Right lobe of liver (tissue), 6 donors: Measurements from ENCODE around the gene FAM162B. TPM values are rescaled to one million over a fixed set of nuclear protein-coding genes. Genes with fewer than 3 reads are reported as not detected.

Experiments
- ATAC-seq, 4 donors: fragments of 200-7000 bp; cut with Tn5 transposase; one replicate each; pipeline ENCODE4 v1.9.1; 2020; ENCODE audit warnings: mild to moderate bottlenecking in 4 of 4, moderate library complexity in 4 of 4
- DNase-seq, 3 donors: peaks; one replicate each; pipeline ENCODE4 v3.0.0-alpha.2; 2020
- H3K27ac ChIP-seq, 3 donors: fragments of 200-600 bp; one replicate each; pipeline ENCODE4 v1.8.0; 2022
- H3K27me3 ChIP-seq, 2 donors: fragments of 200-600 bp; one replicate each; pipeline ENCODE4 v1.8.0; 2022
- H3K36me3 ChIP-seq, 4 donors: fragments of 200-600 bp; sonication (generic) in 1 of 4; one replicate each; pipeline versions ENCODE4 v1.5.1 to v1.8.0; 2017 to 2022; ENCODE audit warnings: control low read depth in 1 of 4
- H3K4me1 ChIP-seq, 4 donors: fragments of 200-600 bp; sonication (generic) in 1 of 4; one replicate each; pipeline versions ENCODE4 v1.5.1 to v1.8.0; 2017 to 2022; ENCODE audit warnings: control low read depth in 1 of 4
- H3K4me3 ChIP-seq, 3 donors: fragments of 200-600 bp; one replicate each; pipeline ENCODE4 v1.8.0; 2022
- H3K9me3 ChIP-seq, 4 donors: fragments of 200-600 bp; sonication (generic) in 1 of 4; one replicate each; pipeline versions ENCODE4 v1.5.1 to v1.8.0; 2017 to 2022; ENCODE audit warnings: control low read depth in 1 of 4
- POLR2A ChIP-seq: fragments of 450-650 bp; IDR thresholded peaks from one replicate; pipeline ENCODE4 v1.6.1; 2017; ENCODE audit warnings: antibody characterized with exemption, mild to moderate bottlenecking
- WGBS: methylation state at CpG from one replicate; pipeline ENCODE4 v1.1.6; 2018; ENCODE audit warnings: low coverage, low lambda C conversion rate; ENCODE audit not compliant: insufficient coverage; ENCODE audit errors: missing lambda C conversion rate; 5-methylcytosine and 5-hydroxymethylcytosine counted together
- intact Hi-C, 2 donors: fragments of 100-400 bp; cut with DNase I; formaldehyde crosslinking; loops; one replicate each; pipeline versions ENCODE4 v1.11.2 to v1.14.1; 2022
- total RNA-seq, 6 experiments: library from RNA; depleted of rRNA in 2 of 6; stranded (reverse); fragments of >200 nt in 2 of 6; fragmentation: NEBNext Ultra II Directional in 3 of 6; extraction: Animal tissue kit (Norgen Biotek cat#: 25700) in 3 of 6; gene quantifications; one replicate each; pipeline versions ENCODE4 v1.1.0 to v1.2.4, GENCODE V29; 2016 to 2023
- TF ChIP-seq, protein P1 (sequence below), 4 donors: fragments of 200-600 bp in 3 of 4; fragments of 450-650 bp in 1 of 4; IDR thresholded peaks; one replicate each; pipeline versions ENCODE4 v1.5.1 to v1.8.0; 2016 to 2022; ENCODE audit warnings: antibody characterized with exemption in 4 of 4, mild to moderate bottlenecking in 2 of 4
- donor health status: DM: no; HTN: yes; CAD: no.
- donor health status: DM: no; HTN: no; CAD: no.
- donor health status: DM: no; HTN: no; CAD: no.
- donor health status: DM: no; HTN: yes; CAD: no.
- donor health status: DM: no; HTN: yes; CAD: no.

FAM162B gene
- total RNA-seq, 6 experiments from 2014 or later: 0.33 to 0.81 (median 0.42) TPM; not detected in 2

DNA sequence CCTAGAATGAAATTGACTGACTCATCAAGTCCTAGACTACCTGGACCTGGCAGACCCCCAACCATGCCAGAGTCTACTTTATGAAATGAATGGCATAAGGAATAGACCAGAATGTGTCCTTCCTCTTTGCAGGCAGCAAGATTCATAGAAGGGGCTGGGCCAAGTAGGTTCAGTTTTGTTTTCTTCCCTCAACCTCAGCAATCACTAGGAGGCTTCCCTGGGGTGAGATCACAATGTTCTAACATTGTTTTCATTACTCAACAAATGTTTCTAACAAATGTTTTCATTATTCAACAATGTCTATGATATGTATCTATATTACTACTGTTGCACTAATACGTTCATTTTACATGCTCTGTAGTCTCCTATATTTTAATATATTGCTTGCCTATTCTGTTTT is 8.4 kb upstream of the FAM162B start:
- ATAC-seq: no peak
- intact Hi-C loops: no loop called here
- Histone ChIP-seq H3K36me3 (no peaks in the 10 kb centered on the region), H3K27ac (no peak overlapping the region), H3K4me3 (no peak overlapping the region), H3K9me3 (no peaks in the 10 kb centered on the region), H3K27me3 (no peaks in the 10 kb centered on the region), H3K4me1 (no peaks in the 10 kb centered on the region)
- no peak for DNase-seq
- TF ChIP-seq POLR2A: no peak
- TF ChIP-seq, protein P1, sequence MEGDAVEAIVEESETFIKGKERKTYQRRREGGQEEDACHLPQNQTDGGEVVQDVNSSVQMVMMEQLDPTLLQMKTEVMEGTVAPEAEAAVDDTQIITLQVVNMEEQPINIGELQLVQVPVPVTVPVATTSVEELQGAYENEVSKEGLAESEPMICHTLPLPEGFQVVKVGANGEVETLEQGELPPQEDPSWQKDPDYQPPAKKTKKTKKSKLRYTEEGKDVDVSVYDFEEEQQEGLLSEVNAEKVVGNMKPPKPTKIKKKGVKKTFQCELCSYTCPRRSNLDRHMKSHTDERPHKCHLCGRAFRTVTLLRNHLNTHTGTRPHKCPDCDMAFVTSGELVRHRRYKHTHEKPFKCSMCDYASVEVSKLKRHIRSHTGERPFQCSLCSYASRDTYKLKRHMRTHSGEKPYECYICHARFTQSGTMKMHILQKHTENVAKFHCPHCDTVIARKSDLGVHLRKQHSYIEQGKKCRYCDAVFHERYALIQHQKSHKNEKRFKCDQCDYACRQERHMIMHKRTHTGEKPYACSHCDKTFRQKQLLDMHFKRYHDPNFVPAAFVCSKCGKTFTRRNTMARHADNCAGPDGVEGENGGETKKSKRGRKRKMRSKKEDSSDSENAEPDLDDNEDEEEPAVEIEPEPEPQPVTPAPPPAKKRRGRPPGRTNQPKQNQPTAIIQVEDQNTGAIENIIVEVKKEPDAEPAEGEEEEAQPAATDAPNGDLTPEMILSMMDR (IDR thresholded peaks at IDR 0.05): no peak
- WGBS: 44% methylated on average over 1 of the region's 1 CpG

- no peaks in the 10 kb centered on the region for H3K4me1 ChIP-seq
- H3K36me3 ChIP-seq: no peaks in the 10 kb centered on the region
- ATAC-seq (no peak), DNase-seq (no peak)
- no peaks in the 10 kb centered on the region for H3K9me3 ChIP-seq
- intact Hi-C loops: no loop called here
- no peak overlapping the region for H3K27ac ChIP-seq
- no peak overlapping the region for H3K4me3 ChIP-seq
- no peak for TF ChIP-seq POLR2A
- TF ChIP-seq, protein P1 (IDR thresholded peaks at IDR 0.05): no peak
- H3K27me3 ChIP-seq: no peaks in the 10 kb centered on the region
- WGBS: 50% methylated on average over 1 of the region's 1 CpG
Measured at GRCh38 chr6:116772450-116772849, 6.9 kb upstream of the FAM162B start.

DNA sequence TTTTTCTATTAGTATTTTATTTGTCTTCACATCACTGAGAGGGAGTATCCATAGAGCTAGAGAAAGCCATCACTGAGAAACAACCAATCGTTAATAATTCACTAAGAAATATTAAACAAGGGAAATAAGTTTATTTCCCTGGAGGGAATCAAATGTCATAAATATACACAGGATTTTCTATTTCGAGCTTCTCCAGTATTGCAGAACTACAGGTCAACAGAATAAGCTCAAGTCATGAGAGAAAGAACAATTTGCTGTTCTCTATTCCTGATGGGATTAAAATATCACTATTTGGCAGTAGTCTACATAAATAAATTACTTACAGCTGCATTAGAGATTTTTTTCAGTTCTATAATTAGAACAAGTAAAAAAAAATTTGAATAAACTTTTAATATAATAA is 2.2 kb upstream of the FAM162B start:
- TF ChIP-seq, protein P1 (IDR thresholded peaks at IDR 0.05): no peak
- no peak for TF ChIP-seq POLR2A
- Histone ChIP-seq H3K9me3 (no peaks in the 10 kb centered on the region), H3K4me3 (no peak overlapping the region), H3K27ac (no peak overlapping the region), H3K36me3 (no peaks in the 10 kb centered on the region), H3K27me3 (peaks cover 0 to 9% of the 10 kb centered on the region in 2 donors), H3K4me1 (peaks cover 0 to 12% (median 0%) of the 10 kb centered on the region in 4 donors)
- no peak for ATAC-seq
- intact Hi-C loops: no loop called here
- DNase-seq: no peak
- WGBS: 65% methylated on average over 2 of the region's 2 CpGs

DNA sequence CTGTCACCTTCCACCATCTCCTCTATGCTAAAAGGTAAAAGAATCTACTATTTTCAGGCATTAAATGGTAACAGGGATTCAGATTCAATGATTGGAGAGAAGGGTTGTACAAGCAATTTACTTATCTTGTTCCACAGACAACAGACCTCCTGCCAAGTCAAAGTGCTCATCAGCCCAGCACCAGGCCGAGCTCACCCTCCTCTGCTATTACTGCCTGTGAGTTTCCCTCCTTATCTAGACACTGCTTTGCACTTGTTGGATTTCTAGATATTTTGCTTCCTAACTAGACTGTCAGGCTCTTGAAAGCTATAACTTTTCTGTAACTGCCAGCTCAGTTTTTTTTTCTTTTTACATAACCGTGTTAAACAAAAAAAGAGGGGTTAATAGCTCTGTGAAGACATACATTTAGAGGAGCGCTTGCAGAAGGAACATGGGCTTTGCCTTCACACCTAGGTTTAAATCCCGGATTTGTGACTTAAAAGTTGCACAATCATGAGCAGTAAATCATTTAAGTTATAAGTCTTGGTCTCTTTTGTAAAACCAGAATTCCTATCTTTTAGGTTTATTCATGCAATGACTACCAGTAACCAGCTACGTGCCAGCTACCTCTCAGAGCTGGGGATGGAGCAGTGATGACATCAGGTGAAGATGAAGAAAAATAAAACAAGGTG is 1.1 kb upstream of the FAM162B start:
- 39% methylated on average over 5 of the region's 5 CpGs for WGBS
- TF ChIP-seq, protein P1 (IDR thresholded peaks at IDR 0.05): no peak
- TF ChIP-seq POLR2A: no peak
- Histone ChIP-seq H3K9me3 (no peaks in the 10 kb centered on the region), H3K4me1 (peaks cover 0 to 12% (median 0%) of the 10 kb centered on the region in 4 donors), H3K27me3 (peaks cover 0 to 9% of the 10 kb centered on the region in 2 donors), H3K4me3 (no peak overlapping the region), H3K27ac (no peak overlapping the region), H3K36me3 (no peaks in the 10 kb centered on the region)
- ATAC-seq: no peak
- intact Hi-C loops: no loop called here
- DNase-seq: no peak
